ENCODE results near the gene DPF3.

DPF3 gene

DNA sequence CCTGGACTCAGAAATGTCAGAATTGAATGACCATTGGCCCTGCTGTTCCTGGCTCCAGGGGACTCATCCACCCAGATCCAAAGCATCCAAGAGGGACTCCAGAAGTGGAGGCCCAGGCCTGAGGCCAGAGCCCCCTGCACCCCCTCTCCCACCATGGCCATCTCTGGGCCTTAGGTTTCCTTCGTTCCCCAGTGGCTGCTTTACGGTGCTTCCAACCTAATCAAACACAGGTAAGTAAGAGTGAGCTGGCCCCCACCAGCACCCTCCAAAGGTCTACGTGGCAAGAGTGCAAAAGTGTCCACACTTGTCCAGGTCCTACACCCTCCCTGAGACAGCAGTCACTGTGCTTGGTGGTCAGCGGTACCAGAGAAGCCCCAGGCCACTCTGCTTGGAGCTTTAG lies 139.0 kb downstream of the DPF3 start:
- no peak overlapping the region for H3K27ac ChIP-seq (ENCODE audit: low read depth, low read length)
- H3K9me3 ChIP-seq (ENCODE audit: insufficient read depth, low read length), result peaks cover 18% of the 10 kb centered on the region; the same call in 1 of the 2 replicates
- no peaks in the 10 kb centered on the region for H3K27me3 ChIP-seq (ENCODE audit: low read length)
- no peaks in the 10 kb centered on the region for H3K9me2 ChIP-seq (replicated peaks; ENCODE audit: insufficient read depth, low read length)
- TF ChIP-seq EZH2phosphoT487 (conservative IDR thresholded peaks at IDR 0.05; ENCODE audit: low read length), result no peak
- TF ChIP-seq, protein P1, sequence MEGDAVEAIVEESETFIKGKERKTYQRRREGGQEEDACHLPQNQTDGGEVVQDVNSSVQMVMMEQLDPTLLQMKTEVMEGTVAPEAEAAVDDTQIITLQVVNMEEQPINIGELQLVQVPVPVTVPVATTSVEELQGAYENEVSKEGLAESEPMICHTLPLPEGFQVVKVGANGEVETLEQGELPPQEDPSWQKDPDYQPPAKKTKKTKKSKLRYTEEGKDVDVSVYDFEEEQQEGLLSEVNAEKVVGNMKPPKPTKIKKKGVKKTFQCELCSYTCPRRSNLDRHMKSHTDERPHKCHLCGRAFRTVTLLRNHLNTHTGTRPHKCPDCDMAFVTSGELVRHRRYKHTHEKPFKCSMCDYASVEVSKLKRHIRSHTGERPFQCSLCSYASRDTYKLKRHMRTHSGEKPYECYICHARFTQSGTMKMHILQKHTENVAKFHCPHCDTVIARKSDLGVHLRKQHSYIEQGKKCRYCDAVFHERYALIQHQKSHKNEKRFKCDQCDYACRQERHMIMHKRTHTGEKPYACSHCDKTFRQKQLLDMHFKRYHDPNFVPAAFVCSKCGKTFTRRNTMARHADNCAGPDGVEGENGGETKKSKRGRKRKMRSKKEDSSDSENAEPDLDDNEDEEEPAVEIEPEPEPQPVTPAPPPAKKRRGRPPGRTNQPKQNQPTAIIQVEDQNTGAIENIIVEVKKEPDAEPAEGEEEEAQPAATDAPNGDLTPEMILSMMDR (IDR thresholded peaks at IDR 0.05; ENCODE audit: insufficient read depth, low read length, poor library complexity, severe bottlenecking), result no peak
- H3K4me3 ChIP-seq (ENCODE audit: insufficient read depth, low read length, poor library complexity, severe bottlenecking), result no peak overlapping the region
- no peak overlapping the region for H2AFZ ChIP-seq (ENCODE audit: low read depth, low read length, severe bottlenecking)
- no peaks in the 10 kb centered on the region for H3F3A ChIP-seq (ENCODE audit: insufficient read depth)
- peaks cover 11% of the 10 kb centered on the region; the same call in 1 of the 2 replicates for H3K36me3 ChIP-seq (ENCODE audit: low read length)
- no peaks in the 10 kb centered on the region for H4K20me1 ChIP-seq (ENCODE audit: low read depth, low read length)
- no peak overlapping the region for H3K4me2 ChIP-seq (ENCODE audit: low read depth, low read length, poor library complexity, severe bottlenecking)
- H3K79me2 ChIP-seq (ENCODE audit: insufficient read depth, low read length), result no peaks in the 10 kb centered on the region
- H3K9ac ChIP-seq (ENCODE audit: low read length), result no peak overlapping the region

DNA sequence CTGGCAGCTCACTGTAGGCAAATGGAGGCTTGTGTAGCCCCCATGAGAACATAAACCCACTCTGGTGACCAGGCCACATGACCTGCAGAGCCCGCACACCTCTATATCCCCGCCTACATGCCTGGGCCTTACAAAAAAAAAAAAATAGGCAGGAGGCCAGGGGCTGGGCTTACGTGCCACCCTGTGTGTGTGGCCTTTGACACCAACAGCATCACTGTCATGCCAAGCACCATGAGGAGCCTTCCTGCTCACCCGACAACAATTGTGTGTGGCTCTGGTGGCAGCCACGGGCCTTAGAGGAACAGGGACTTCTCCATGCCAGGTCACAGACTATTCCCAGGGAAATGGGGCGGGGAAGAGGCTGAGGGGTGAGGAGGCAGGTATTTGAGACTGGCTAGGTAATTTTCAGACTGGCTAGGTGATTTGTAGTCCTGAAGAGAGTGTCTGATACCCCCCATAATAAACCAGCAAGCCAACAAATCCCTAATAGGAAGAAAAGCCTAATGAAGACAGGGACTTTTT lies 140.0 kb downstream of the DPF3 start:
- Histone ChIP-seq H3F3A (ENCODE audit: insufficient read depth) (no peaks in the 10 kb centered on the region), H3K36me3 (ENCODE audit: low read length) (peaks cover 4% of the 10 kb centered on the region; the same call in 1 of the 2 replicates), H3K9me3 (ENCODE audit: insufficient read depth, low read length) (peaks cover 8% of the 10 kb centered on the region; the same call in 1 of the 2 replicates), H3K27ac (ENCODE audit: low read depth, low read length) (no peak overlapping the region), H3K9ac (ENCODE audit: low read length) (no peak overlapping the region), H3K4me3 (ENCODE audit: insufficient read depth, low read length, poor library complexity, severe bottlenecking) (no peak overlapping the region), H3K4me2 (ENCODE audit: low read depth, low read length, poor library complexity, severe bottlenecking) (no peak overlapping the region), H2AFZ (ENCODE audit: low read depth, low read length, severe bottlenecking) (no peak overlapping the region), H3K79me2 (ENCODE audit: insufficient read depth, low read length) (no peaks in the 10 kb centered on the region), H3K9me2 (replicated peaks; ENCODE audit: insufficient read depth, low read length) (no peaks in the 10 kb centered on the region), H4K20me1 (ENCODE audit: low read depth, low read length) (no peaks in the 10 kb centered on the region), H3K27me3 (ENCODE audit: low read length) (no peaks in the 10 kb centered on the region)
- no peak for TF ChIP-seq EZH2phosphoT487 (conservative IDR thresholded peaks at IDR 0.05; ENCODE audit: low read length)
- TF ChIP-seq, protein P1 (IDR thresholded peaks at IDR 0.05; ENCODE audit: insufficient read depth, low read length, poor library complexity, severe bottlenecking), result no peak

DNA sequence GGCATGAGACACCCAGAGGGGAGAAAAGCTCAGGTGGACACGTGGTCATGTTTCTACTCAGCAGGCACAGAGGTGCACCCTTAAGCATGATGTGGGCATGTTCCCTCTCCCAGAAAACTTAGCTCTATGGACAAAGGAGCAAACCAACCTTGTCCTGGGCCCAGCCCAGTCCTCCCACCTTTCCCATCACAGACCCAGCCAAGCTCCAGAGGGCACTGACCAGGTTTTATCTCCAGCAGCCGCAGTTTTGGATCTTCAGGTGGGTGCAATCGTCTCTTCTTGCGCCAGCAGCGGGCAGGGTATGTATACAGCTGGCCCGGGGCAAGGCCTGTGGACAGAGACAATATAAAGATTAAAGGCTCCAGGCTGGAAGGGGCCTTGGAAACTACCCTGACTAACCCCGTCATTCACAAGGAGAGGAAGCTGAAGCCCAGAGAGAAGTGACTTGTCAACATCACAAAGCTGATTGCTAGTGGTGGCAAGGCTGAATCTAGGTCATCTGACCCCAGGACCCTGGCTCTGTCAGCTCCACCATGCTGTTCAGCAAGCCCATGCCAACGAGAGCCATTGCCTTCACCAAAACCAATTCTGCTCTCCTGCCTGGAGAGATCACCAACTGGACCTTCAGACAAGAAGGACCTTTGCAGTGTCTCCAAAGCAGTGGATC lies 140.7 kb downstream of the DPF3 start:
- H3K79me2 ChIP-seq (ENCODE audit: insufficient read depth, low read length), result no peaks in the 10 kb centered on the region

More for the DNA sequence above, 140.7 kb downstream of the DPF3 start:
- H3K9me3 ChIP-seq (ENCODE audit: insufficient read depth, low read length), result 0 out of 2 replicates have a peak, but pooled peaks cover under 1% of the 10 kb centered on the region
- H3K27me3 ChIP-seq (ENCODE audit: low read length), result no peaks in the 10 kb centered on the region
- TF ChIP-seq, protein P1 (IDR thresholded peaks at IDR 0.05; ENCODE audit: insufficient read depth, low read length, poor library complexity, severe bottlenecking), result no peak
- H3K36me3 ChIP-seq (ENCODE audit: low read length), result no peaks in the 10 kb centered on the region
- H3F3A ChIP-seq (ENCODE audit: insufficient read depth), result no peaks in the 10 kb centered on the region
- H3K9me2 ChIP-seq (replicated peaks; ENCODE audit: insufficient read depth, low read length), result no peaks in the 10 kb centered on the region
- H4K20me1 ChIP-seq (ENCODE audit: low read depth, low read length), result no peaks in the 10 kb centered on the region
- H2AFZ ChIP-seq (ENCODE audit: low read depth, low read length, severe bottlenecking), result no peak overlapping the region
- H3K4me2 ChIP-seq (ENCODE audit: low read depth, low read length, poor library complexity, severe bottlenecking), result no peak overlapping the region
- no peak overlapping the region for H3K9ac ChIP-seq (ENCODE audit: low read length)
- H3K27ac ChIP-seq (ENCODE audit: low read depth, low read length), result no peak overlapping the region
- H3K4me3 ChIP-seq (ENCODE audit: insufficient read depth, low read length, poor library complexity, severe bottlenecking), result no peak overlapping the region
